Mesenchymal stem cell (in vitro differentiated cells and primary cell): ENCODE data around the gene CPA1.
A peak's percentile ranks its signal among the peaks of the same experiment; 100 is the strongest.

Experiments
- DNase-seq: peaks from one replicate; pipeline ENCODE4 v3.0.0-alpha.2; 2013
- H2AFZ ChIP-seq: one replicate; pipeline ENCODE4 v1.6.1; 2013; ENCODE audit warnings: low read depth, mild to moderate bottlenecking, control low read depth, inconsistent platforms, low read length, moderate library complexity
- H2AK5ac ChIP-seq: 2 replicates; pipeline ENCODE4 v1.6.1; 2013; ENCODE audit warnings: low read length, moderate library complexity, mild to moderate bottlenecking, inconsistent platforms; ENCODE audit not compliant: severe bottlenecking
- H2BK120ac ChIP-seq: one replicate; pipeline ENCODE4 v1.6.1; 2013; ENCODE audit warnings: low read depth, mild to moderate bottlenecking, inconsistent platforms, low read length, moderate library complexity
- H2BK12ac ChIP-seq, 2 experiments: one replicate each; pipeline ENCODE4 v1.6.1; 2013; ENCODE audit warnings: inconsistent platforms in 2 of 2, low read length in 2 of 2, mild to moderate bottlenecking in 2 of 2, moderate library complexity in 2 of 2, control low read depth in 1 of 2
- H2BK15ac ChIP-seq: one replicate; pipeline ENCODE4 v1.6.1; 2013; ENCODE audit warnings: mild to moderate bottlenecking, low read depth, inconsistent platforms; ENCODE audit not compliant: poor library complexity, severe bottlenecking
- H2BK5ac ChIP-seq: 2 replicates; pipeline ENCODE4 v1.6.1; 2013; ENCODE audit warnings: low read depth, mild to moderate bottlenecking, low read length, control low read depth, inconsistent platforms; ENCODE audit not compliant: poor library complexity, severe bottlenecking
- H3K14ac ChIP-seq, 2 experiments: one replicate each; pipeline ENCODE4 v1.6.1; 2013; ENCODE audit warnings: inconsistent platforms in 2 of 2, low read length in 2 of 2, control low read depth in 1 of 2, mild to moderate bottlenecking in 1 of 2, moderate library complexity in 1 of 2
- H3K18ac ChIP-seq, 2 experiments: one replicate each; pipeline ENCODE4 v1.6.1; 2013; ENCODE audit warnings: inconsistent platforms in 2 of 2, low read length in 2 of 2, control low read depth in 1 of 2, low read depth in 1 of 2, mild to moderate bottlenecking in 1 of 2
- H3K23ac ChIP-seq, 2 experiments: one replicate each; pipeline ENCODE4 v1.6.1; 2013; ENCODE audit warnings: inconsistent platforms in 2 of 2, low read length in 2 of 2, mild to moderate bottlenecking in 2 of 2, moderate library complexity in 2 of 2, control low read depth in 1 of 2
- H3K27ac ChIP-seq: 2 replicates; pipeline ENCODE4 v1.5.1; 2013; ENCODE audit warnings: mild to moderate bottlenecking, moderate library complexity, low read length, control low read depth, inconsistent platforms; ENCODE audit not compliant: poor library complexity, severe bottlenecking
- H3K27me3 ChIP-seq, 2 experiments: 2 replicates each; pipeline versions ENCODE4 v1.6.1 to v1.7.0; 2013; ENCODE audit warnings: low read length in 2 of 2, mild to moderate bottlenecking in 2 of 2, moderate library complexity in 2 of 2, control low read depth in 1 of 2, inconsistent platforms in 1 of 2; ENCODE audit not compliant: control insufficient read depth in 1 of 2, insufficient read depth in 1 of 2
- H3K36me3 ChIP-seq, 2 experiments: 2 replicates each; pipeline versions ENCODE4 v1.6.1 to v1.7.0; 2013; ENCODE audit warnings: low read length in 2 of 2, control low read depth in 1 of 2, inconsistent platforms in 1 of 2, low read depth in 1 of 2, mild to moderate bottlenecking in 1 of 2; ENCODE audit not compliant: insufficient read depth in 2 of 2, control insufficient read depth in 1 of 2
- H3K4ac ChIP-seq, 2 experiments: one replicate each; pipeline ENCODE4 v1.6.1; 2013; ENCODE audit warnings: inconsistent platforms in 2 of 2, low read length in 2 of 2, mild to moderate bottlenecking in 2 of 2, moderate library complexity in 2 of 2, control low read depth in 1 of 2, low read depth in 1 of 2
- H3K4me1 ChIP-seq: 2 replicates; pipeline ENCODE4 v1.6.1; 2013; ENCODE audit warnings: low read depth, low read length, control low read depth; ENCODE audit not compliant: control insufficient read depth, insufficient read depth
- H3K4me2 ChIP-seq: 2 replicates; pipeline ENCODE4 v1.6.1; 2013; ENCODE audit warnings: low read length, mild to moderate bottlenecking, inconsistent platforms; ENCODE audit not compliant: poor library complexity, severe bottlenecking
- H3K4me3 ChIP-seq, 2 experiments: 2 replicates each; pipeline versions ENCODE4 v1.5.1 to v1.7.0; 2013; ENCODE audit warnings: low read length in 2 of 2, mild to moderate bottlenecking in 2 of 2, control low read depth in 1 of 2, low read depth in 1 of 2; ENCODE audit not compliant: insufficient read depth in 1 of 2
- H3K79me1 ChIP-seq: replicated peaks from 2 replicates; pipeline ENCODE4 v1.6.1; 2013; ENCODE audit warnings: mild to moderate bottlenecking, control low read depth, low read length, inconsistent platforms; ENCODE audit not compliant: poor library complexity, severe bottlenecking
- H3K9ac ChIP-seq: 2 replicates; pipeline ENCODE4 v1.7.0; 2013; ENCODE audit warnings: mild to moderate bottlenecking, low read length, moderate library complexity
- H3K9me3 ChIP-seq: 2 replicates; pipeline ENCODE4 v1.7.0; 2013; ENCODE audit warnings: mild to moderate bottlenecking, low read length; ENCODE audit not compliant: control insufficient read depth
- H4K8ac ChIP-seq: one replicate; pipeline ENCODE4 v1.6.1; 2013; ENCODE audit warnings: inconsistent platforms, mild to moderate bottlenecking, low read length, moderate library complexity
- H4K91ac ChIP-seq: one replicate; pipeline ENCODE4 v1.6.1; 2013; ENCODE audit warnings: mild to moderate bottlenecking, low read length, inconsistent platforms
- WGBS: methylation state at CpG from one replicate; pipeline ENCODE4 v1.1.7; 2013; ENCODE audit warnings: mixed read lengths; 5-methylcytosine and 5-hydroxymethylcytosine counted together

Gene CPA1

DNA sequence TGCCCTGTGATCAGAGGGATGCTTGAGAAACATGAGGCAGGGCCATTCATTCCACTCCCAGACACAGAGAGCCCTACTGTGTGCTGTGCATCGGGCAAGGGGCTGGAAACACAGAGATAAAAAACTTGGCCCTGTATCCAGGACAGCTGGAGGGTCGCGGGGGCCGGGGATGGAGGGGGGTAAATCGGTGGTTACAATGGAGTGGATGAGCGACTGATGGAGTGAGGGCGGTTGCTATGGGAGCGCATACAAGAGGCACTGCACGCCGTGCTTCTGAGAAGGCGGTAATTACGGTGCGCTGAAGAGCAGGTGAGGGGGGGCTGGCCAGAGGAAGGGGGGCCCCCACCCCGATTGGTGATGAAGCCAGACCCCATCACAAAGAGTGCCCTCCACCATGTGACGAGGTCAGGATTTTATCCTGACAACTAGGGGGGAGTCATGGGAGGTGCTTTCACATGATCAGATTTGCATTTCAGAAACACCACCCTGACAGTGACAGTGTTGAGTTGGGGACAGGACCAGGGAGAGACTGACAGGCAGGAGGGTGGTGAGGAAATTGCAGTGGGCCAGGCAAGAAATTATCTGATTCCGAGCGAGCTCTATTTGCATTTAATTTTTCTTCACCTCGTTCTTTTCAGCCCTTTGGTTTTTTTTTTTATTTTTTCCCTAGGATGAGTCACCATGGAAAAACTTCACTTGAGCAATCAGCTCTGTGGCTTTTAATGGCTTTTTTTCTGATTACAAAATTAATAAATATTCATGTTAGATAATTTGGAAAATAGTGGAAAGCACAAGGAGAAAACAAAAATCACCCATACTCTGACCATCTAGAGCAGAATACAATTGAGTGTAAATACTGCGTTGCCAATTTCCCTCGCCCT is 27.9 kb upstream of the CPA1 start:
- Histone ChIP-seq H4K91ac (peak overlapping the region; percentile 97), H2BK5ac (peak overlapping the region; percentile 45), H2BK15ac (peak overlapping the region; percentile 95), H3K4me2 (no peak overlapping the region), H2BK120ac (peak overlapping the region; percentile 87), H3K9ac (peak overlapping the region; percentile 75), H2AK5ac (peak overlapping the region; percentile 89), H3K4me1 (peaks cover 44% of the 10 kb centered on the region), H3K4me3 (peak overlapping the region in 1 of 2 experiments; percentile 38), H2AFZ (no peak overlapping the region), H3K9me3 (no peaks in the 10 kb centered on the region), H3K23ac (no peak overlapping the region), H3K27me3 (no peaks in the 10 kb centered on the region), H3K4ac (peak overlapping the region; percentile 79 to 92), H3K14ac (peak overlapping the region in 1 of 2 experiments; percentile 19), H3K79me1 (no peaks in the 10 kb centered on the region), H3K18ac (peak overlapping the region; percentile 92 to 97), H2BK12ac (peak overlapping the region; percentile 99 to 100), H3K36me3 (no peaks in the 10 kb centered on the region), H4K8ac (peak overlapping the region; percentile 88), H3K27ac (peak overlapping the region; percentile 51)
- DNase-seq: peak; percentile 86
- 65% methylated on average over 17 of the region's 20 CpGs for WGBS

DNA sequence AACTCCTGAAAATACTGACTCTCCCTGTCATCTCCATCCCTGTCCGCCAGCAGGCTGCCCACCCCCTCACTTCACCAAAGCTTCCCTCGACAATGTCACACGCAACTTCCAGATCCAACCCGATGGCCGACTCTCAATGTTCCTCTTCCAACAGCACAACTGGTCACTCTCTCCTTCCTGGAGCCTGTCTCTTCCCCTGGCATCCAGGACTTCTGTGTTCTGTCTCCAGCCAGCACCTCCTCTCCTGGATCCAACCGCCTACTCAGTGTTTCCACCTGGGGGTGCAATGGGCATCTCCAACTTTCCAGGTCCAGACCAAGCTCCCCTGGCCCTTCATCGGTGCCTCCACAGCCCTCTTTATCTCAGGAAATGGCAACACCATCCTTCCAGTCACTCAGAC is 27.1 kb upstream of the CPA1 start:
- H3K9ac ChIP-seq: peak overlapping the region; percentile 75
- peak overlapping the region in 1 of 2 experiments; percentile 89 for H3K23ac ChIP-seq
- H4K8ac ChIP-seq: peak overlapping the region; percentile 96
- peak overlapping the region; percentile 97 for H2BK15ac ChIP-seq
- H3K4ac ChIP-seq: peak overlapping the region; percentile 95 to 97
- H2AK5ac ChIP-seq: peak overlapping the region; percentile 63
- peaks cover 46% of the 10 kb centered on the region for H3K4me1 ChIP-seq
- peak overlapping the region; percentile 81 for H2BK120ac ChIP-seq
- peak overlapping the region; percentile 51 for H3K27ac ChIP-seq
- H3K27me3 ChIP-seq: no peaks in the 10 kb centered on the region
- H3K9me3 ChIP-seq: no peaks in the 10 kb centered on the region
- H3K18ac ChIP-seq: peak overlapping the region; percentile 95 to 97
- H3K79me1 ChIP-seq: no peaks in the 10 kb centered on the region
- peak overlapping the region; percentile 11 for H2BK5ac ChIP-seq
- WGBS: 97% methylated on average over 7 of the region's 7 CpGs
- DNase-seq: no peak
- peak overlapping the region; percentile 93 for H4K91ac ChIP-seq
- H3K36me3 ChIP-seq: no peaks in the 10 kb centered on the region
- no peak overlapping the region for H3K4me3 ChIP-seq
- no peak overlapping the region for H3K4me2 ChIP-seq
- peak overlapping the region; percentile 83 to 99 for H2BK12ac ChIP-seq
- H3K14ac ChIP-seq: peak overlapping the region in 1 of 2 experiments; percentile 88
- H2AFZ ChIP-seq: no peak overlapping the region

DNA sequence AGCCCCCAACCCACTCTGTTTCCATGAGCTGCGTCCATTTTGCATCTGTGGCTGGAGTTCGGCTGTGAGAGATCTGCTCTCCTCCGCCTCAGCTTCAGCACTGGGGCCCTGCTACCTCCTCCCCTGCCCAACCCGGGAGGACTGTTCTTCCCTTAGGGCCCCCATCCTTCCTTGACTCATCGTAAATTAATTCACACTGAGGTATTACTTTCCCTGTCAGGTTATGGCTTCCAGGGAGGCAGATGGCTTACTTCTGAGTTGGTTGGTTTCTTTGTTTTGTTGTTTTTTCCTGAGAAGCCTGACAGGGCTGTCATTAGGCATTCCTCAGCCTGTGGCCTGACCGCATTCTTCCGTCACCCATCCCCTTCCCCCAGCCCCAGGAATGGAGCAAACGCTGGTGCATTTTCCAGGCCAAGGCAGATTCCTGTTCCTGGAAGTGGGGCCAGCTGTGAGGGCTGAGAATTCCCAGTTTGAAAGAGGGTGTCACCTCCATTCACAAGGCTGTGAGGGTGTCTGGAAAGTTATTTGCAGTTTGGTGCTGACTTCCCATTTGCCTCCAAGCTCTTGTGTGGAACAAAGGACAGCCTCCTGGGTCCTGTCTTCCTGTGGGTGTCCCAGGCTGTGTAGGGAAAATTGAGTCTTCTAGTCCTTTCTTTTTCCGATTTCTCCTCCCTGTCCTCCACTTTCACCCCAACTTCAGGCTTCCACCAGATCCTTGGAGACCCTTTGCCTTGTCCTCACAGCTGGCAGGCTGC is 24.0 kb upstream of the CPA1 start:
- Histone ChIP-seq H3K4me3 (peak overlapping the region in 1 of 2 experiments; percentile 1), H2BK120ac (peak overlapping the region; percentile 97), H2BK5ac (peak overlapping the region; percentile 100), H3K79me1 (no peaks in the 10 kb centered on the region), H2AK5ac (peak overlapping the region; percentile 100), H3K4me1 (peaks cover 37% of the 10 kb centered on the region), H3K27ac (peak overlapping the region; percentile 99), H3K23ac (peak overlapping the region in 1 of 2 experiments; percentile 81), H2AFZ (no peak overlapping the region), H2BK12ac (peak overlapping the region; percentile 99 to 100), H4K91ac (peak overlapping the region; percentile 100), H4K8ac (peak overlapping the region; percentile 96), H3K4ac (peak overlapping the region; percentile 100), H3K9me3 (peaks cover 24% of the 10 kb centered on the region), H3K18ac (peak overlapping the region; percentile 98 to 100), H3K9ac (peak overlapping the region; percentile 58), H3K36me3 (peaks cover 0 to 4% of the 10 kb centered on the region in 2 experiments), H3K27me3 (no peaks in the 10 kb centered on the region), H3K14ac (peak overlapping the region in 1 of 2 experiments; percentile 90), H3K4me2 (peak overlapping the region; percentile 26), H2BK15ac (peak overlapping the region; percentile 15)
- peak; percentile 99 for DNase-seq
- WGBS: 0% methylated on average over 6 of the region's 9 CpGs
